HG03064 (cell line): ENCODE measurements around the gene TMEM258.

Source experiments
- ATAC-seq: cut with Tn5 transposase; IDR thresholded peaks from one replicate; pipeline ENCODE4 v1.9.1; 2021; ENCODE audit warnings: low read depth; ENCODE audit not compliant: unreplicated experiment

The TMEM258 gene

DNA sequence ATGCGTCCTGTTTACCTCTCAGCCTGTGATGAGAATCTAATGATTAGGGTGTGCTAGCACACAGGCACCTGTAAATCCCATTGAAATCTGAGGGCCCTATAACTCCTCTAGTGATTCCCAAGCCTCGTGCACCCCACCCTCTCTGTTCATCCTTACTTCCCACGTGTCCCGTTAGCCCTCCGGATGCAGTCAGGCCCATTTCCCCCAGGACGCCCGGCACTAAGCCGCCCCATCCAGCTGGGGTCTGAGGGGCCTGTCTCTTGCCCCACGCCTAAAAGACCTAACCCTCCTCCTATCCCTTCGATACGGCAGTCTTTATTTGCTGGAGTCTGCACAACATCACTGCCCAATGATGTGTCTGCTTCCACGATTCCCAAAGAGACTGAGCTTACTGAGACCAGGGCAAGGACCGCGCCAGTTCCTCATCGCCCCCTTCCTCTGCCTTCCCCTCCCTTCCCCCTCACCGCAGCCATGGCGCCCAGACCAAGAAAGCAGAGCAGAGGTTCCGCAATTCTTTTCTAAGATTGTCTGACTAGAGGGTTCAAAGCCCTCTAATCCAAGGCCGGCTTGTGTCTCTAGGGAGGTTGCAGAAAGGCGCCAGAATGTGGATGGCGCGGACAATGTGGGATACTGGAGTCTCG, 34.7 kb upstream of the TMEM258 start:
- no peak for ATAC-seq

DNA sequence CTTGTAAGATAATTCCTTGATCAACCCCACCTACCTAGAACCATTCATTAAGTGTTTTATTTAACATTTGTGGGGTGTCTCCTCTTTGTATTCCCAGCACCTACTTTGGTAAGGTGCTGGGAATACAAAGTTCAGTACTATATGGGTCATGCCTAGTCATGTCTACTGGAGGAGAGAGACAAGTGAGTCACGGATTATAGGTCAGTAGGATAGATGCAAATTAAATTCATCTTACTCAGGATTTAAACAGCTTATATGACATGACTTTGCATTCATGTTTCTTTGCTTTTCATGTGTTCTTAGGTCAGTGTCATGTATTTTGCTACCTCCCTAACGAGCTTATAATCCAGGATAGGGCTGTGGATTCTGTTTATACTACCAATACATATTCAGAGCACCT, 27.8 kb upstream of the TMEM258 start:
- ATAC-seq, result no peak

DNA sequence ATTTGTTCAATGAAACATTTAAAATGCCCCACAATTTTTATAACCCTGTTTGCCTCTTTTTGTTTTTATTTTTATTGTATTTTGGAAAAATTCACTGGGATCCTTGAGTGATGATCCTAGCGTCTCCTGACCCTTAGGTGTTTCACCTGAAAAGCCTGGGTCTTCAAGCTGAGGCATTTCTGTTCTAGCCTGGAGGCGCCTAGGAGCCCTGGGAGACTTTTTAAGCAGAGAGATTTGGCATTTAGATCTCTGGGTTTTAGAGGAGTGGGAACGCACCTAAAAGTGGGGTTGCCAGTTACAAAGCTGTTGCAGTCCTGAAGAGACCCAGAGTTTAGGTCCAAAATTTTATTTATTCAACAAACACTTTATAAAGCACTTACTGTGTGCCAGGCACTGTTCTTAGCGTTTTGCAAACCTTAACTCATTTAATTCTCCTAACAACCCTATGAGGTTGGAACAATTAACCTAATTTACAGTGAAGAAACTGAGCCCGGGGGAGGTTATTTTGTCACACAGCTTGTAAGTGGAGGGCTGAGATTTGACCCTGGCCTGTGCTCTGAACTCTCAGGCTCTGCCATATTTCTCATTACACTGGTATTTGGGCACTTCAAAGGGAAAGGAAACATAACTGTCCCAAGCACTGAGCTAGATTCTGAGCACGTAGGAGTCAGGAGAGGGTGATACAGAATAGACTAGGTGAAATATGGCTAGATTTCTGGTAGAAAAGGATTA, 25.2 kb upstream of the TMEM258 start:
- ATAC-seq, result no peak

DNA sequence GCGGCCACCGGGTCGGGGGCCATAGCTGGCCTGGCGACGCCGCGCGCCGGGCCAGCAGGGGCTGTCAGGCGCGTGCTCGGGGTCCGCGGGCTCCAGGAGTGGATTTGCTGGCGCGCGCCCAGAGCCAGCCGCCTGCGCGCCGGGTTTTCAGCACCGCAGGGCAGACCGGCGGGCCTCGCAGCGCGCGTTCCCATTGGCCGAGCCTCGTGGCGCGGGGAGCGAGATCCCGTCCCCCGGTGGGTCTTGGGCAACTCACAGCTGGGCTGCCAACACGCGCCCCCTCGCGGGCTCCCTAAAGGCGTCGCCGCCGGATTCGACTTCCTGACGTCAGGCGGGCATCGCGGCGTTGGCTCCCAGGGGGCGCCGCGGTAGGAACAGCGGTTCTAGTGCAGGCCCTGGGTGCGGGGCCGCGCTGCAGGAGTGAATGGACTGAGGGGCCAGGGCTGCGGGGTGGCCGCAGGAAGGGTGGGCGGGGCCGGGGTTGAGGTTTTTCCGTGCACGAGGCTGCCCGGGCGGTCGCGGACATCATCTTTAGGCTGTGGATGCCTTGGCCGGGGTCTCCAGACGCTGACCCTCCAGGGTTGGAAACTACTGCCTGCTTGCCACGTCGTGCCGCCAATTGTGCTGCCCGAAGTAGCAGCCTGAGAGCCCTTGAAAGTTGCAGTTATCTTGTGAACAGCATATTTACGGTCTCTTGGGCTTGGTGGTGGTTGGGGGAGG, 24.5 kb upstream of the TMEM258 start, which contains the start of gene FADS1:
Gene FADS1 (minus strand): TSS at position 268 of the 720 bp plus-strand sequence. CDS start 74 bp downstream, at position 194.
- ATAC-seq, result peak; percentile 48

DNA sequence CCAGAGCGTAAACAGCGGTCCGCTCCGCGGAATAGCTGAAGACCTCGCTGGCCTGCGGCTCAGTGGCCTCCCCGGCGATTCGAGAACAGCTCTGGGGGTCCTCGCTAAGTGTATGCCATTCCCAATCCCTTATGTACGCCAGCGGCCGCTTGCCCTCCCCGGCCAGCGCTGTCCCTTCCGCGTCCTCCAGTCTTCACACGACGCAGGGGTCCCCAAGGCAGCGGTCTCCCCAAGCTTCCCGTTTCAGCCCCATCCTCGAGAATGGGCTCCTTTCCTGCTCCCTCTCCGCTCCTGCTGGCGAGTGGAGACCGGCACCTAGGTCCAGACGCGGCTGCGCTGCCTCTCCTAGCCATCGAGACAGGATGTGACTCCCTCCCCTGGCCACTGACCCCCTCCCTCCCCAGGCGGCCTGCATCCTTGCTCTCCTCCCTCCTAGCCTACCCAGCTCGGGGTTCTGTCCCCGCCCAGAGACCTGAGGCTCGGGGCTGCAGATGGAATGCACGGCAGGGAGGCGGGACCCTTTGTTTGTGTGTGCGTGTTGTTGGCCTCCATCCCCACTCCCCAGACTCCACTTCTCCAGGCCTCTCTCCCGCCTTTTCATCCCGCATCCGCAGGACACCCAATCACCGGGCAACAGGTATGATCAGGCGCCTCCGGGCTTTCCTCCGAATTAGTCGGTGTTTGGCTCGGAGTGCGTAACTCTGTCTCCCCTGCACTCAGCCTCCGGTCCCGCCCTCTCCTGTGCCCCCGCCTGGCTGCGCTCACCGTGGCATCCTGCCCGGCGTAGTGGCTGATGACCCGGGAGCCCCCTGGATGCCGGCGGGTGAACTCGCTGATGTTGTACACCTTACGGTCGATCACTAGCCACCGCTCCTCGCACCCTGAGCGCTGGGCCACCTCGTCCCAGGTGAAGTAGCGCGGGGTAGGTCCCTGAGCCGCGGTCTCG, 23.7 kb upstream of the TMEM258 start:
- peak; percentile 38 for ATAC-seq

DNA sequence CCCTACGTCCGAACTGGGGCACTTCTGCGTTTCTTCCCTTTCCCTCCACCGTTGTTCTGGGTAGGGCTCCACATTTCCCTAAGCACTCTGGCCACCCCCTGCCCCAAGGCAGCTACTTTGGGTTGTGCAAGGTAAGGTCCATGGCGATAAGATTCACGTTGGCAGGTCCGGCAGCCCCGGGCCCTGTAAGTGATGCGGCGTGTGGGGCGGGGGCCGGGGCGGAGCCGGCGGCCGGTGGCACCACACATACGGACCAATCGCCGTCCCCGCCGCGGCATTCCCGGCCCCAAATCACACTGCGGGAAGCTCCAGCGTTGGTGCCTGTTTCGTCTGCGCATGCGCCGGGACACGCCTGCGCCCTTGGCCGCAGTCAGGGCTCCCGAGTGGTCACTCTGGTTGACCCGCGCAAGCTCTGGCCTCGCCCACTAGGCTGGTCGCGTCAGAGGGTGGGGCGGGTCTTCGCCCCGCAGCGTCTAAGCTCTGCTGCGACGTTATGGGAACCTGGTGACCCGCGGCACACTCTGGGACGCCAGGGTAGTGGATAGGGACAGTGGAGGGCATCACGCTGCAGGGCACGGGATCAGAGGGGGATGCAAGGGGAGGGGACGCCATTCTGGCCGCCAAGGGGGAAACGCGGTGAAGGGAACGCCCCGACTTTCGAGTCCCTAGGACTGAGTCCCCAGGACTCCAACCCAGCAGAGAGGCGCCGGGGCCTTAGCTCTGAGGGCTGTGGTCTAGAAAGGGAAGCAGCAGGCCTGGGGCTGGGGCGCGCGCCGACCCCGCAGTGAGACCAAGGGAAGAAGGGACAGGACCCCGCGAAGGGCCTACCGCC, 22.8 kb upstream of the TMEM258 start:
- ATAC-seq, result peak; percentile 50

DNA sequence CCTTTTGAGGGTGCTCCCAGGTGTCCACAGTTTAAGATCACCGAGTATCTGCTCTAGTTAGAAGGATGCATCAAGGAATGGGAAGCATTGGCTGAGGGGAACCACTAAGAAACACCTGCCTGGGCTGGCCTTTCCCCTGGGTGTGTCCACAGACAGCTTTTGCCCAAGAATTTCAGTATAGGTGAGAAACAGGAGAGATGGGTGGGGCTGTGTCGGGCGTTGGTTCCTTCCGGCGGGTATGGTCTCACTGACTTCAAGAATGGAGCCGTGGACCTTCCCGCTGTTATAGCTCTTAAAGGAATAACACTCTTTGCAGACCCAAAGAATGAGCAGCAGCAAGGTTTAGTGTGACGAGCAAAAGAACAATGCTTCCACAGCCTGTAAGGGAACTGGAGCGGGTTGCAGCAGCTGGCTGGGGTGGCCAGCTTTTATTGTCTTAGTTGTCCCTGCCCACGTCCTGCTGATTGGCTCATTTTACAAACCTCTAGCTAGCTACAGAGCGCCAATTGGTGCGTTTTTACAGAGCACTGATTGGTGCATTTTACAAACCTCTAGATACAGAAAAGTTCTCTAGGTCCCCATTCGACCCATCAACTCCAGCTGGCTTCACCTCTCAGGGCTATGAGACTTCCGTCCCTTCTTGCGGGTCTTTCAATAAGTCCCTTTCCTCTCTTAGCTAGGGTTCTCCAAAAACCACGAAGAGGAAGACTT, 22.0 kb upstream of the TMEM258 start:
- ATAC-seq, result no peak

DNA sequence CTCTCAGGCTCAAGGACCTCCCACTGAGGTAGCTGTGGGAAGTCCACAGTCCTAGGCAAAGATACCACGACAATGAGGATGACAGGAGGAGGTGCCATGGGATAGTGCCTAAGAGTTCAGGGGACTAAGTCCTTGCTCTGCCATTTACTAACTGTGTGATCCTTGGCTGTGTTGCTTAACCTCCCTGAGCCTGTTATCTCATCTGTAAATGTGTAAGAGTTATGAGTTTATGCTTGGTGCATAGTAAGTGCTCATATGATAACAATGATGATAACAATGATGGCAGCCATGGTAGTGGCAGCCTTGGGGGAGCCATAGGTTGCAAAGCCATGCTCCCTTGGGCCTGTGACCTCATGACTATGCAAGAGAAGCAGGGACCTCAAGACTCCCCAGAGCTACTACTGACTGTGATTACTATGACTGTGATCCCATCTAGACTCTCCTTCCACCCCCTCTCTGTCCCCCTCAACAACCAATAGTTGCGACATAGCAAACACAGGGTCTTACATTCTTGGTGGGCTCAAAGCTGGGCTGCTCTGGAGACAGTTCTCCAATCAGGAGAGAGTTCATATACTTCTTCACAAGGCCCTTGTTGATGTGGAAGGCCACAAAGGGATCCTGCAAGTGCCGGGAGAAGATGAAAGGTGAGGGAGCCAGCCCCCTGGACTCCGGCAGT, 20.5 kb upstream of the TMEM258 start:
- no peak for ATAC-seq

DNA sequence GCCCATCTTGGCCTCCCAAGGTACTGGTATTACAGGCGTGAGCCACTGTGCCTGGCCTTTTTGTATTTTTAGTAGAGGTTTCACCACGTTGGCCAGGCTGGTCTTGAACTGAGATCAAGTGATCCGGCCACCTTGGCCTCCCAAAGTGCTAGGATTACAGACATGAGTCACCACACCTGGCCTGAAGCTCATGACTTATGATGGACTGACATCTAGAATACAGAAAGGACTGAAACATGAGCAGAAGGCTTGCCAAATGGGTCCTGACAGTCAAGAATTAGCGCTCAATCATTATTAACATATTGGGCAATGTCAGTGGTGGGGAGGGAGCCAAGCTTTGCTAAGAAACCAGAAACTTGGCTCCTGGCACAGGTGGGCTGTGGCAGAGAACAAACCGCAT, 19.4 kb upstream of the TMEM258 start:
- ATAC-seq, result no peak

DNA sequence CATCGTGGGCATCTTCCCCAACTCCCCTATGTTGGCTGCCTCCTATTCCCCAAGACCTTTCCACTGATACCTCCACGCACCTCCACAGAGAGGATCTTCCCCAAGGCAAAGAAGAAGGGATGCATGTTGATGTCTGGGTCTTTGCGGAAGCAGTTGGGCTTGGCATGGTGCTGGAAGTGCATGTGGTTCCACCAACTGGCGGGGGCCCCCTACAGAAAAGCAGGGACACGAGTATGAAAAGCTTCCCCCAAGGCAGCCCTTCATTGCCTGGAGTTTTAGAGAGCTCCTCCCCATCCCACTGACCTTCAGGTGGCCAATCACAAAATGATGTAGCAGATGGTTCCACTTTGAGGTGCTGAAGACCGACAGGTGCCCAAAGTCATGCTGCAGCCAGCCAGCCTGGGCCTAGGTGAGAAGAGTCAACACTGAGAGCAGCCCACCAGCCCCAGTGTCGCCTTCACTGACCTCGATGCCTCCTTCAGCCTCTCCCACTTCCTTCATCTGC, 18.3 kb upstream of the TMEM258 start:
- no peak for ATAC-seq

DNA sequence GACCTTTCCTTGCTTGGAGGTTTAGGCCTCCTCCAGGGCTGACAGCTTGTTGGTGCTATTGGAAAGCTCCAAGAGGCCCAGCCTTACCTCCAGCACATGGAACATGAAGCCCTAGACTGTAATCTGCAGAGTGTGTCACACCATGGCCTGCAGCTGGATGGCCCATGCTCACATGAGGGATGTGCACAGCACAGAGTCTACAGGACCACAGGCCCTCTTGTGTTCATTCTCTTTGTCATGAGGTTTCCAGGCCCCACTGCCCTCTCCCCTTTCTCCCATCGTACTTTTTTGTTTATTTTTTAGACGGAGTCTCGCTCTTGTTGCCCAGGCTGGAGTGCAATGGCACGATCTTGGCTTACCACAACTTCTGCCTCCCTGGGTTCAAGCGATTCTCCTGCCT, 14.4 kb upstream of the TMEM258 start:
- no peak for ATAC-seq

DNA sequence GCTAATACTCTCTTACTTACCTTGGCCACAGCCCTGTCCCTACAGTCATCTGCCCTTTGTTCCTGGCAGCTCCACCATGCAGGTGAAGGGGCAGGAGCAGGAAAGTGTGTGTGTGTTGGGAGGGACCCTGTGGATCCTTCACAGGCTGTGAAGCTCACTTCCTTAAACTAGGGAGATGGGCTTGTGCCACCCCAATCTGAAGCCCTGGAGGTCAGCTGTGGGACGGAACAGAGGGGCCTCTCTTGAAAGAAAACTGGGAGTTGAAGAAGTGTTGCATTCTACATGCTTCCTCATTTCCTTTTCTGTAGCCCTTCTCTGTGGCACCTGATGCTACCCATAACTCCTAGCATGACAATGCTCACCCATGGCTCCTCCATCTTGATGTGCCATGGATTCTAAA, 12.7 kb upstream of the TMEM258 start:
- no peak for ATAC-seq

DNA sequence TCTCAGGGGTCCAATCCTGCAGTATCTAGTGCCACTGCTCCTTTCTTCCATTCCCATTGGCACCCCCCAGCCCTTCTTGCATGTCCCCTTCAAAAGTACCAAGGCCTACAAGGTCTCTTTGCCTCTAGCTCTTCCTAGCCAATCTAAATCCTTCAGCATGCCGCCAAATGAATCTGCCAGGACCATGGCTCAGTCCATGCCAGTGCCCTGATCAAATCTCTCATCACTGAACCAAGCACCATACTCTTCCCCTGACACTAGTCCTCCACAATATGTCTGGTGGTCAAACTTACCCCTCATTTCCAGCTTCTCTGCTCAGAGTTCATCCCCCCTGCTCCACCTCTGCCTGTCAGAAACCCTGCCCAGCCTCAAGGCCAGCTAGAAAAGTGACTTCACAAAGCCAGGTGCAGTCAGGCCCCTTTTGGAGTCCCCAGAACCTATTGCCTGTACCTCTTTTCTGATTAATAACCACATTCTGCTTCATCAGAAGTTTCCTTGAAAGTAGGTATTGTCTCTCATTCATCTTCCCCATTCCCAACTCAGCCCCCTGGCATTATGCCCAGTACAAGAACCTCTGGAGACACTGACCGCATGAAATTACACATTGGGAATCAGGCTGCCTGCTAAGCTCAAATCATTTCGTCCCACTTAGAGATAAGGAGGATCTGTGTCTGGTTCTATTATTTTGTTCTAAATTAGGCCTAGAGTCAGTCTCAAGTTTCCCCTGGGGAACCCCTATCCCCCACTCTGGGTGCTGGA, 11.7 kb upstream of the TMEM258 start:
- ATAC-seq, result no peak

DNA sequence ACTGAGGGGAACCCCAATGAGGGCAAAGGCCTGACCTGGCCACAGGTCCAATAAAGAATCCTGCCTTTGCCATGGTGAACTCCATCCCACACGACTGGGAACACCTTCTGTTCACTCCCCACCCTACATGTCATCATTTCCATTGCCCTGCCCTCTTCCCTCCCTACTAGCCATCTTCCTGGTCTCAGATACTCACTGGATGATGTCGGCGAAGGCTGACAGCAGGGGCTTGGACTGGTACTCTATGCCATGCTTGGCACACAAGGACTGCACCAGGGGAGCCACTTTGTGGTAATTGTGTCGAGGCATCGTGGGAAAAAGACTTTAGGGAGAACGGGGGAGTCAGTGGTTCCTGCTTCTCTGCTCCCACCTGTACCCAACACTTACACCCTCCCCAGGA, 10.2 kb upstream of the TMEM258 start:
- no peak for ATAC-seq

DNA sequence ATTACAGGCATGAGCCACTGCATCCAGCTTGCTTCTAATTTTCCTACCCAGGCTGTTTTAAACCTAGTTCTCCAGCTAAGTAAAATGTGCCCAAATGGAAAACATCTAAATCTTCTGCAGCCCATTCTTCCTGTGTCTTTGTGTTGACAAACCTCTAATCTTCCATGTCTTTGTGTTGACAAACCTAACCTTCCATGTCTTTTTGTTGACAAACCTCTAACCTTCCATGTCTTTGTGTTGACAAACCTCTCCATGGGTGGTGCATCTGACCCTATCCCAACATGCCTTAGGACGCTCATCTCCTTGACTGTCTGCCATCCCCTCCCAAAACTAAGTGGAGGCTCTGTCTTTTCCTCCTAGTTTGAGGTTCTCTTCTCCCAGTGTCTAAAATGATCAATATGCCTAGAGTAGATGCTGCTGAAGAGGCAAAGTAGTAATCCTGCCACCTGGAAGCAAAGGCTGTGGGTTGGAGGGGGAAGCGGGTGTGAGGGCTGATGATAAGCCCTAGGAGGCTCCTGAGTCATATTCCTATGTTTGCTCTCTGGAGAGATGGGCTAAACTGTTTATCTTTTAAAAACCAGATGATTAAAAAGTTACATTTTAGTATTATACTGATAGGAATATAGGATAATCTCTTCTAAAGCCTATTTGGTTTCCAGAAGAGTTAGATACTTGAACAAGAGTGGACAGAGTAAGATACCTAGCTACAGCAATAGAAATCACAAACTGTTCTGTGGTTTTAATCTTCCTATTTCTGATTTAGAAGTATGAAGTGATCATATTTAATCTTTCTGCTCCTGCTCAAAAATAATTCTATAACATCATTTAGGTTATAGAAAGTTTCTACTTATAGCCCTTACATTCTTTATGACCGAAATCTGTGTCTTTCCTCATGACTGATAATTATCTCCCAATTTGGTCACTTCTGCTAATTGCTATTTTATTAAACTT, 8.2 kb upstream of the TMEM258 start:
- ATAC-seq, result no peak

DNA sequence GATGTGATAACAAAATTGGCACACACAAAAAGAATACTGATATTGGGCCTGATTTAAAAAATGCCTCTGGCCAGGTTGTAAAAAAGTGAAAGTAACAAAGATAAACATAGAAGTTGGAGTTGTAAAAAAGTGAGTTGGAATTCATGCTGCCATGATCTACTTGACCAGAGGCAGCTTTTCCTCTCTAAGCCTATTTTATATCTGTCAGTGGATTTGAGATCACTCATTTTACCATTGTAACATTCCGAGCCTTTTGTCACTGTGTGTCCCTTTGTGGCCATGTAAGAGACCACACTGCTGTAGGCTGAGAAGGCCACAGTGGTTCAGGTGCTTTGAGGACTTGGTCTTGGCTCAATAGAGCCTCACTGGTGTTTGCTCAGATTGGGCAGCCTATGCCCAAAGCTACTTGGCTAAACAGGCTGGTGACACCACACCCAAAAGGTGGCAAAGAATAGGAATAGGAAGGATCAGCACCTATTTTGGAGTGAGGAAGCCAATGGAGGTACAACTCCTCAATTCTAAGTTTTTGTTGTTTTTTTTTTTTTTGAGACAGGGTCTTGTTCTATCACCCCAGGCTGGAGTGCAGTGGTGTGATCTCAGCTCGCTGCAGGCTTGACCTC, 7.4 kb upstream of the TMEM258 start:
- no peak for ATAC-seq
